OCI-LY3 (cell line): Measurements from ENCODE around the gene GAS2L3.

Experiments
- EZH2phosphoT487 ChIP-seq: fragments of 200-600 bp; shearing (Covaris generic); IDR thresholded peaks from 2 replicates; pipeline ENCODE4 v1.6.1; 2018; ENCODE audit warnings: antibody characterized with exemption, mixed run types, low read depth
- TF ChIP-seq, protein P1 (sequence below): fragments of 200-600, 300-600 bp; sonication (generic); IDR thresholded peaks from 2 replicates; pipeline ENCODE4 v1.5.1; 2014; ENCODE audit warnings: antibody characterized with exemption, low read length, low read depth

DNA sequence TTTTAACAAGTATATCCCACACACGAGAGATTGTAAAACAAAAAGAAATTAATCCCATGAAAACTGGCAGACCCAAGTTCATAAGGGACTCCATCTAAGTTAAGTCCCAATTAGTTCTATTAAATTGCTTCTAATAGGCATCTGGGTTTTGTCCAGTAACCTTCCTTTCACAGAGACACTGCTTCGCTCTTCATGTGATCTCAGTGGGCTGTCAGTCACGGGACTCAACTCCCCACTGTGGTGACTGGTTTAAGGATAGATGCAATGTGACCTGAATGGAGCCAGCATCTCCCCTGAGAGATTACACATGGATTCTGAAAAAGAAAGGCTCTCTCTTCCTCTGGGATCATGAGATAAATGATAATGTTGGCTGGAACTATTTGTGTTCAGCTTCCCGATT lies 96.4 kb downstream of the GAS2L3 start:
- TF ChIP-seq, protein P1, sequence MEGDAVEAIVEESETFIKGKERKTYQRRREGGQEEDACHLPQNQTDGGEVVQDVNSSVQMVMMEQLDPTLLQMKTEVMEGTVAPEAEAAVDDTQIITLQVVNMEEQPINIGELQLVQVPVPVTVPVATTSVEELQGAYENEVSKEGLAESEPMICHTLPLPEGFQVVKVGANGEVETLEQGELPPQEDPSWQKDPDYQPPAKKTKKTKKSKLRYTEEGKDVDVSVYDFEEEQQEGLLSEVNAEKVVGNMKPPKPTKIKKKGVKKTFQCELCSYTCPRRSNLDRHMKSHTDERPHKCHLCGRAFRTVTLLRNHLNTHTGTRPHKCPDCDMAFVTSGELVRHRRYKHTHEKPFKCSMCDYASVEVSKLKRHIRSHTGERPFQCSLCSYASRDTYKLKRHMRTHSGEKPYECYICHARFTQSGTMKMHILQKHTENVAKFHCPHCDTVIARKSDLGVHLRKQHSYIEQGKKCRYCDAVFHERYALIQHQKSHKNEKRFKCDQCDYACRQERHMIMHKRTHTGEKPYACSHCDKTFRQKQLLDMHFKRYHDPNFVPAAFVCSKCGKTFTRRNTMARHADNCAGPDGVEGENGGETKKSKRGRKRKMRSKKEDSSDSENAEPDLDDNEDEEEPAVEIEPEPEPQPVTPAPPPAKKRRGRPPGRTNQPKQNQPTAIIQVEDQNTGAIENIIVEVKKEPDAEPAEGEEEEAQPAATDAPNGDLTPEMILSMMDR = no peak
- no peak for TF ChIP-seq EZH2phosphoT487
